ENCODE measurements around the gene AVPR2.

DNA sequence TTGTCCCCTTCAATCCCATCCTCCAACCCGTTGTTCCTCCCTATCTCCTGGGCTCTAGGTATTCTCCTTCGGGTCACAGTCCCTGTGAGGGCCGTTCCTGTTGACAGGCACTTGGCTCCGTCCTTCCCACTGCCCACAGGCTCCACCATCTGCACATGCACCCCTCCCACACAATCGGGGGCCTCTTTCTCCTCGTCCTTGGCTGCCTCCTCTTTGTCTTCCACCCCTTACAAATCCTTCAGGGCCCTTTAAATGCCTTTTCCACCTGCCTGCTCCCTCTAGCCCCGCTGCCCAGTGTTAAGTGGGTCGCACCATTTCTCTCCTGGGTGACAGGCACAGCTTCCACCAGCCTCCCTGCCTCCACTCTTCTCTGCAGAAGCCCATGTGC is 2.7 kb upstream of the AVPR2 start:
- TF ChIP-seq CTCF (IDR thresholded peaks at IDR 0.05) (no peak), POLR2AphosphoS5 (IDR thresholded peaks at IDR 0.05; ENCODE audit: low read depth, low read length) (no peak), SIN3A (IDR thresholded peaks at IDR 0.05; ENCODE audit: borderline replicate concordance, insufficient read depth, low read depth, low read length) (no peak), TCF7L2 (IDR thresholded peaks at IDR 0.05; ENCODE audit: low read depth, low read length) (no peak)
